Measurements from ENCODE around the gene PFKL.
A peak's percentile ranks its signal among the peaks of the same experiment; 100 is the strongest.

Gene PFKL

GRCh38 chr21:44304877-44305293 is 5.0 kb downstream of the PFKL start:
- peak; percentile 74 for TF ChIP-seq CTCF (IDR thresholded peaks at IDR 0.05; ENCODE audit: low read depth, low read length, missing control alignments)
- DNase-seq (ENCODE audit: low read depth), result no peak
- H3K4me3 ChIP-seq (ENCODE audit: low read depth, low read length), result no peak overlapping the region

- no peak overlapping the region for H3K4me3 ChIP-seq (ENCODE audit: low read depth, low read length)
- no peak for TF ChIP-seq CTCF (IDR thresholded peaks at IDR 0.05; ENCODE audit: low read depth, low read length, missing control alignments)
- DNase-seq (ENCODE audit: low read depth), result no peak
These were observed 5.8 kb downstream of the PFKL start for GRCh38 chr21:44305691-44306090.

GRCh38 chr21:44306936-44307704 is 7.3 kb downstream of the PFKL start:
- no peak for DNase-seq (ENCODE audit: low read depth)
- no peak for TF ChIP-seq CTCF (IDR thresholded peaks at IDR 0.05; ENCODE audit: low read depth, low read length, missing control alignments)
- H3K4me3 ChIP-seq (ENCODE audit: low read depth, low read length), result no peak overlapping the region

GRCh38 chr21:44310628-44311507 is 11.0 kb downstream of the PFKL start:
- TF ChIP-seq CTCF (IDR thresholded peaks at IDR 0.05; ENCODE audit: low read depth, low read length, missing control alignments), result peak; percentile 14
- DNase-seq (ENCODE audit: low read depth), result no peak
- no peak overlapping the region for H3K4me3 ChIP-seq (ENCODE audit: low read depth, low read length)

GRCh38 chr21:44312089-44312488 is 12.2 kb downstream of the PFKL start:
- TF ChIP-seq CTCF (IDR thresholded peaks at IDR 0.05; ENCODE audit: low read depth, low read length, missing control alignments), result no peak
- DNase-seq (ENCODE audit: low read depth), result no peak

GRCh38 chr21:44312716-44313115 is 12.9 kb downstream of the PFKL start:
- no peak for DNase-seq (ENCODE audit: low read depth)
- no peak for TF ChIP-seq CTCF (IDR thresholded peaks at IDR 0.05; ENCODE audit: low read depth, low read length, missing control alignments)
- H3K4me3 ChIP-seq (ENCODE audit: low read depth, low read length), result no peak overlapping the region

More at GRCh38 chr21:44312089-44312488, 12.2 kb downstream of the PFKL start:
- no peak overlapping the region for H3K4me3 ChIP-seq (ENCODE audit: low read depth, low read length)
